HCT116 (cell line): ENCODE measurements around the gene MAP3K12. TPM values are rescaled to one million over a fixed set of nuclear protein-coding genes. Genes with fewer than 3 reads are reported as not detected.

Experiments
- ATAC-seq: fragments of 200-7000 bp; cut with Tn5 transposase; 2 replicates; pipeline ENCODE4 v1.9.1; 2020; ENCODE audit warnings: mild to moderate bottlenecking, moderate library complexity
- BruUV-seq: library from RNA; stranded (reverse); fragments of 400-500 nt; replicated peaks from 2 replicates; lab custom pipeline; 2021; lab: Mats Ljungman, UMichigan
- CTCF ChIA-PET: fragments of 300-600 bp; sonication (Branson Sonifier 250); formaldehyde crosslinking; loops from one replicate; lab custom pipeline; 2021; ENCODE audit warnings: antibody characterized with exemption; lab: Charles Lee
- POLR2A ChIA-PET: fragments of 300-600, 350-600 bp; sonication (Branson Sonifier 250); formaldehyde crosslinking; loops from one replicate; lab custom pipeline; 2021; ENCODE audit warnings: antibody characterized with exemption; lab: Charles Lee
- RAD21 ChIA-PET, 2 experiments: fragments of 300-600 bp; sonication (Branson Sonifier 250); formaldehyde crosslinking; loops; one replicate each; lab custom pipeline; 2023; ENCODE audit warnings: low total read pairs in 2 of 2; ENCODE audit not compliant: uncharacterized antibody in 2 of 2, unreplicated experiment in 2 of 2, low non-redundant PET in 1 of 2; lab: Charles Lee
- DNase-seq: peaks from one replicate; pipeline ENCODE4 v3.0.0-alpha.2; 2010; ENCODE audit warnings: low read depth, low spot score
- H2AFZ ChIP-seq: fragments of 200-600 bp; shearing (Covaris generic), sonication (generic); 2 replicates; pipeline ENCODE4 v1.6.1; 2017; ENCODE audit warnings: low read depth, mixed run types, mixed read lengths, antibody characterized with exemption, low read length; ENCODE audit not compliant: poor library complexity, severe bottlenecking
- H3K27ac ChIP-seq: 2 replicates; pipeline ENCODE4 v1.5.1; 2012; ENCODE audit warnings: low read depth, low read length
- H3K27me3 ChIP-seq: fragments of 200-600 bp; sonication (generic); 2 replicates; pipeline ENCODE4 v1.6.1; 2016; ENCODE audit warnings: mixed run types, low read length, mixed read lengths; ENCODE audit not compliant: insufficient read depth
- H3K36me3 ChIP-seq, 2 experiments: fragments of 200-500 bp in 1 of 2; fragments of 200-600 bp in 1 of 2; sonication (Bioruptor generic) in 1 of 2; sonication (generic) in 1 of 2; 2 replicates each; pipeline versions ENCODE4 v1.5.1 to v1.6.1; 2014 to 2016; ENCODE audit warnings: low read length in 2 of 2, inconsistent platforms in 1 of 2, mixed read lengths in 1 of 2, mixed run types in 1 of 2; ENCODE audit not compliant: insufficient read depth in 2 of 2, control insufficient read depth in 1 of 2
- H3K4me1 ChIP-seq, 2 experiments: fragments of 200-600 bp in 1 of 2; sonication (generic) in 1 of 2; 2 replicates each; pipeline versions ENCODE4 v1.5.1 to v1.6.1; 2012 to 2017; ENCODE audit warnings: low read length in 2 of 2, inconsistent platforms in 1 of 2, mild to moderate bottlenecking in 1 of 2, mixed read lengths in 1 of 2, mixed run types in 1 of 2, moderate library complexity in 1 of 2; ENCODE audit not compliant: insufficient read depth in 2 of 2, control insufficient read depth in 1 of 2
- H3K4me2 ChIP-seq: fragments of 200-600 bp; sonication (generic); 2 replicates; pipeline ENCODE4 v1.6.1; 2017; ENCODE audit warnings: mixed run types, low read length, mixed read lengths
- H3K4me3 ChIP-seq, 2 experiments: fragments of 200-600 bp in 1 of 2; sonication (generic) in 1 of 2; replicated peaks in 1 of 2; 2 replicates each; pipeline ENCODE4 v1.5.1; 2011 to 2016; ENCODE audit warnings: low read length in 2 of 2, control low read depth in 1 of 2, low read depth in 1 of 2, mild to moderate bottlenecking in 1 of 2, mixed read lengths in 1 of 2, mixed run types in 1 of 2
- H3K79me2 ChIP-seq: fragments of 200-600 bp; sonication (generic); 2 replicates; pipeline ENCODE4 v1.6.1; 2017; ENCODE audit warnings: mild to moderate bottlenecking, mixed run types, low read length, moderate library complexity, mixed read lengths; ENCODE audit not compliant: insufficient read depth
- H3K9ac ChIP-seq: fragments of 200-600 bp; sonication (generic); 2 replicates; pipeline ENCODE4 v1.6.1; 2016; ENCODE audit warnings: low read length, mixed read lengths
- H3K9me2 ChIP-seq: fragments of 200-600 bp; sonication (generic), shearing (Covaris generic); 2 replicates; pipeline ENCODE4 v1.6.1; 2017; ENCODE audit warnings: mixed run types, mild to moderate bottlenecking, moderate library complexity; ENCODE audit not compliant: insufficient read depth
- H3K9me3 ChIP-seq, 2 experiments: fragments of 200-500 bp in 1 of 2; fragments of 200-600 bp in 1 of 2; sonication (Bioruptor generic) in 1 of 2; sonication (generic) in 1 of 2; 2 replicates each; pipeline ENCODE4 v1.6.1; 2014 to 2017; ENCODE audit warnings: low read length in 2 of 2, mixed read lengths in 2 of 2, inconsistent platforms in 1 of 2, low read depth in 1 of 2, mild to moderate bottlenecking in 1 of 2, mixed run types in 1 of 2, moderate library complexity in 1 of 2; ENCODE audit not compliant: control insufficient read depth in 1 of 2, insufficient read depth in 1 of 2
- H4K20me1 ChIP-seq: fragments of 200-600 bp; sonication (generic), shearing (Covaris generic); 2 replicates; pipeline ENCODE4 v1.6.1; 2017; ENCODE audit warnings: mixed run types, mild to moderate bottlenecking, moderate library complexity; ENCODE audit not compliant: insufficient read depth
- ELF1 ChIP-seq: IDR thresholded peaks from 2 replicates; pipeline ENCODE4 v1.6.1; 2012; ENCODE audit warnings: low read depth, borderline replicate concordance
- FOSL1 ChIP-seq: IDR thresholded peaks from 2 replicates; pipeline ENCODE4 v1.6.1; 2012; ENCODE audit warnings: low read depth
- MAX ChIP-seq: IDR thresholded peaks from 2 replicates; pipeline ENCODE4 v1.6.1; 2012
- REST ChIP-seq: IDR thresholded peaks from 2 replicates; pipeline ENCODE4 v1.6.1; 2012; ENCODE audit warnings: low read depth
- TCF7L2 ChIP-seq: IDR thresholded peaks from 2 replicates; pipeline ENCODE4 v1.7.0; 2011; ENCODE audit warnings: borderline replicate concordance, inconsistent platforms; ENCODE audit not compliant: insufficient read depth, insufficient read length; ENCODE audit errors: extremely low read depth
- ZFX ChIP-seq: fragments of 450-650 bp; IDR thresholded peaks from 2 replicates; pipeline ENCODE4 v1.6.1; 2017
- intact Hi-C: fragments of 100-400 bp; cut with micrococcal nuclease; formaldehyde crosslinking; loops from 2 replicates; pipeline ENCODE4 v1.10.0; 2022
- total RNA-seq: library from RNA; stranded (reverse); gene quantifications from one replicate; pipeline ENCODE4 v1.2.1, GENCODE V29; 2021; ENCODE audit not compliant: unreplicated experiment

MAP3K12 gene
- total RNA-seq, 1 experiment from 2014 or later, result 16.3 TPM

DNA sequence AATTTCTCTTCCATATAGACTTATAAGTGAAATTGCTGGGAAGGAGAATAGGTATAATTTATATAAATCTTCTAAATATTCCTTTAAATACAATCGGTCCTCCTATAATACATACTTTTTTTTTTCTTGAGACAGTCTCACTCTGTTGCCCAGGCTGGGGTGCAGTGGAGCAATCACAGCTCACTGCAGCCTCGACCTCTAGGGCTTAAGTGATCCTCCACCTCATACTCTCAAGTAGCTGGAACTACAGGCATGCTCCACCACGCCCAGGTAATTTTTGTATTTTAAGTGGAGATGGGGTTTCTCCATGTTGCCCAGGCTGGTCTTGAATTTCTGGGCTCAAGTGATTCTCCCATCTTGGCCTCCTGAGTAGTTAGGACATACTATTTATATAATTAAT is 37.7 kb upstream of the MAP3K12 start:
- TF ChIP-seq REST, result no peak
- no peak for TF ChIP-seq ZFX
- ChIA-PET POLR2A (no interaction called here), RAD21 (no interaction called here), CTCF (no interaction called here)
- DNase-seq, result no peak
- H3K9me3 ChIP-seq, result no peaks in the 10 kb centered on the region
- no peaks in the 10 kb centered on the region for H3K79me2 ChIP-seq
- no TSS peak for BruUV-seq
- no peak overlapping the region for H3K4me2 ChIP-seq
- no peaks in the 10 kb centered on the region for H4K20me1 ChIP-seq
- H3K27me3 ChIP-seq, result no peaks in the 10 kb centered on the region
- H3K4me3 ChIP-seq, result no peak overlapping the region
- no peaks in the 10 kb centered on the region for H3K4me1 ChIP-seq
- no peak overlapping the region for H2AFZ ChIP-seq
- intact Hi-C loops, result no loop called here
- H3K27ac ChIP-seq, result no peak overlapping the region
- ATAC-seq, result no peak
- no peaks in the 10 kb centered on the region for H3K9me2 ChIP-seq
- H3K36me3 ChIP-seq, result peaks cover 23 to 28% of the 10 kb centered on the region in 2 experiments
- H3K9ac ChIP-seq, result no peak overlapping the region

- Histone ChIP-seq H3K27me3 (no peaks in the 10 kb centered on the region), H2AFZ (no peak overlapping the region), H4K20me1 (no peaks in the 10 kb centered on the region), H3K4me3 (no peak overlapping the region), H3K79me2 (no peaks in the 10 kb centered on the region), H3K9me2 (no peaks in the 10 kb centered on the region), H3K4me2 (no peak overlapping the region), H3K4me1 (peaks cover 0 to 12% of the 10 kb centered on the region in 2 experiments; a peak in 2 of 4 replicates)
- ATAC-seq, result no peak
- no TSS peak for BruUV-seq
- ChIA-PET POLR2A (no interaction called here), CTCF (interaction anchor here (0.9 to 1.2 kb wide), 2 partner anchors 9 to 142 kb away, joined by 3 read pairs; partner anchors contain the start of gene ATP5MC2), RAD21 (no interaction called here)
- TF ChIP-seq ELF1 (no peak), MAX (no peak), TCF7L2 (no peak), FOSL1 (no peak)
- TF ChIP-seq, all 23 proteins: peak for 0
- Histone ChIP-seq H3K27ac (no peak overlapping the region), H3K36me3 (peaks cover 25 to 29% of the 10 kb centered on the region in 2 experiments), H3K9ac (no peak overlapping the region), H3K9me3 (no peaks in the 10 kb centered on the region)
- DNase-seq, result no peak
- intact Hi-C loops, result no loop called here
These were observed 34.2 kb upstream of the MAP3K12 start for GRCh38 chr12:53533471-53533870.
